Measurements from ENCODE around the gene APBA1. TPM values are rescaled to one million over a fixed set of nuclear protein-coding genes. Genes with fewer than 3 reads are reported as not detected.

The APBA1 gene
- total and polyA plus RNA-seq, 2 of the 4 experiments (the other 2 are of a cell fraction) = 3.8 to 5.1 TPM

- no peak overlapping the region for H3K4me2 ChIP-seq (ENCODE audit: low read depth, low read length)
- H2AK5ac ChIP-seq (ENCODE audit: low read depth, low read length) = no peak overlapping the region
- no peaks in the 10 kb centered on the region for H3K36me3 ChIP-seq (ENCODE audit: control insufficient read depth, insufficient read depth, low read length)
- H3K4me1 ChIP-seq (ENCODE audit: control insufficient read depth, insufficient read depth, low read length) = no peaks in the 10 kb centered on the region; the same call in 1 of the 2 replicates
- H2AK9ac ChIP-seq (replicated peaks; ENCODE audit: low read depth, low read length, poor library complexity) = peak overlapping the region; percentile 42
- CTCF ChIA-PET = interaction anchor here (0.8 kb wide), 1 partner anchor 12 kb away, joined by 3 read pairs; no protein-coding TSS in a partner anchor
- intact Hi-C loops (cut with micrococcal nuclease) = no loop called here
- H4K20me1 ChIP-seq (ENCODE audit: insufficient read depth, low read length) = no peaks in the 10 kb centered on the region
- DNase-seq (no peak), ATAC-seq (ENCODE audit: low read depth) (no peak)
- H3K27me3 ChIP-seq (ENCODE audit: control insufficient read depth, insufficient read depth, low read length) = no peaks in the 10 kb centered on the region
- H3K9me1 ChIP-seq (ENCODE audit: insufficient read depth, low read length) = 0 out of 2 replicates have a peak, but pooled peaks cover 3% of the 10 kb centered on the region
- H3K9ac ChIP-seq (ENCODE audit: low read depth, low read length) = no peak overlapping the region
- H3K18ac ChIP-seq (ENCODE audit: low read depth, low read length) = no peak overlapping the region
- no peaks in the 10 kb centered on the region for H3K9me3 ChIP-seq (ENCODE audit: control insufficient read depth, insufficient read depth, low read length)
- BruUV-seq (replicated peaks) = no TSS peak
- no peak overlapping the region for H2BK15ac ChIP-seq (ENCODE audit: low read depth, low read length)
- no peak overlapping the region for H2BK20ac ChIP-seq (ENCODE audit: low read depth, low read length)
- H3K27ac ChIP-seq (ENCODE audit: insufficient read depth, low read length) = no peak overlapping the region
- H3K56ac ChIP-seq (ENCODE audit: extremely low read depth, insufficient read depth, low read length) = no peak overlapping the region
- H3K79me1 ChIP-seq (ENCODE audit: low read depth in 1 of 2, low read length in 2 of 2) = no peaks in the 10 kb centered on the region
- H4K5ac ChIP-seq (ENCODE audit: low read depth, low read length) = no peak overlapping the region
- H2BK120ac ChIP-seq (ENCODE audit: low read depth, low read length) = no peak overlapping the region
- no peak overlapping the region for H3K4me3 ChIP-seq (ENCODE audit: insufficient read depth, low read depth, low read length)
- dilution Hi-C loops (cut with HindIII; ENCODE audit: low sequenced_read_pairs, unreplicated experiment) = no loop called here
- H3K23ac ChIP-seq (ENCODE audit: low read depth, low read length) = no peak overlapping the region
- WGBS, 2 experiments (ENCODE audit: extremely low coverage in 2 of 2, insufficient read length in 1 of 2) = no CpG with 5 or more reads among the region's 6 CpGs
- in situ Hi-C loops (cut with MboI; ENCODE audit: low sequenced_read_pairs) = no loop called here
- no peak overlapping the region for H3K4ac ChIP-seq (ENCODE audit: low read depth, low read length)
- H2BK5ac ChIP-seq (ENCODE audit: low read depth, low read length, poor library complexity, severe bottlenecking) = no peak overlapping the region
- TF ChIP-seq RCOR1 (IDR thresholded peaks at IDR 0.05; ENCODE audit: insufficient replicate concordance, low read length) (no peak), MAZ (IDR thresholded peaks at IDR 0.05; ENCODE audit: borderline replicate concordance, low read depth, low read length) (no peak), POLR2A (IDR thresholded peaks at IDR 0.05; ENCODE audit: low read depth, low read length) (no peak), FOS (IDR thresholded peaks at IDR 0.05; ENCODE audit: low read depth, low read length) (no peak), MXI1 (IDR thresholded peaks at IDR 0.05; ENCODE audit: borderline replicate concordance, low read depth, low read length) (no peak), NFE2L2 (IDR thresholded peaks at IDR 0.05; ENCODE audit: low read depth, low read length) (no peak), MAFK (IDR thresholded peaks at IDR 0.05; ENCODE audit: low read depth, low read length) (no peak), RAD21 (IDR thresholded peaks at IDR 0.05; ENCODE audit: low read length) (no peak)
- TF ChIP-seq, protein P1, sequence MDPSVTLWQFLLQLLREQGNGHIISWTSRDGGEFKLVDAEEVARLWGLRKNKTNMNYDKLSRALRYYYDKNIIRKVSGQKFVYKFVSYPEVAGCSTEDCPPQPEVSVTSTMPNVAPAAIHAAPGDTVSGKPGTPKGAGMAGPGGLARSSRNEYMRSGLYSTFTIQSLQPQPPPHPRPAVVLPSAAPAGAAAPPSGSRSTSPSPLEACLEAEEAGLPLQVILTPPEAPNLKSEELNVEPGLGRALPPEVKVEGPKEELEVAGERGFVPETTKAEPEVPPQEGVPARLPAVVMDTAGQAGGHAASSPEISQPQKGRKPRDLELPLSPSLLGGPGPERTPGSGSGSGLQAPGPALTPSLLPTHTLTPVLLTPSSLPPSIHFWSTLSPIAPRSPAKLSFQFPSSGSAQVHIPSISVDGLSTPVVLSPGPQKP (IDR thresholded peaks at IDR 0.05; ENCODE audit: borderline replicate concordance, low read depth, low read length) = no peak
- POLR2A ChIA-PET (ENCODE audit: unreplicated experiment) = no interaction called here
- no peak overlapping the region for H4K8ac ChIP-seq (ENCODE audit: low read depth in 2 of 2, low read length in 2 of 2)
- no peak overlapping the region for H4K91ac ChIP-seq (ENCODE audit: insufficient read depth, low read depth, low read length)
- no peak overlapping the region for H2AFZ ChIP-seq (replicated peaks; ENCODE audit: low read length, poor library complexity)
- H3K14ac ChIP-seq (replicated peaks; ENCODE audit: low read depth, low read length) = no peak overlapping the region
Measured at GRCh38 chr9:69433968-69434367, 238.2 kb downstream of the APBA1 start.

Measured in IMR-90 (cell line).